ENCODE measurements around the gene TAF8.

Gene TAF8

DNA sequence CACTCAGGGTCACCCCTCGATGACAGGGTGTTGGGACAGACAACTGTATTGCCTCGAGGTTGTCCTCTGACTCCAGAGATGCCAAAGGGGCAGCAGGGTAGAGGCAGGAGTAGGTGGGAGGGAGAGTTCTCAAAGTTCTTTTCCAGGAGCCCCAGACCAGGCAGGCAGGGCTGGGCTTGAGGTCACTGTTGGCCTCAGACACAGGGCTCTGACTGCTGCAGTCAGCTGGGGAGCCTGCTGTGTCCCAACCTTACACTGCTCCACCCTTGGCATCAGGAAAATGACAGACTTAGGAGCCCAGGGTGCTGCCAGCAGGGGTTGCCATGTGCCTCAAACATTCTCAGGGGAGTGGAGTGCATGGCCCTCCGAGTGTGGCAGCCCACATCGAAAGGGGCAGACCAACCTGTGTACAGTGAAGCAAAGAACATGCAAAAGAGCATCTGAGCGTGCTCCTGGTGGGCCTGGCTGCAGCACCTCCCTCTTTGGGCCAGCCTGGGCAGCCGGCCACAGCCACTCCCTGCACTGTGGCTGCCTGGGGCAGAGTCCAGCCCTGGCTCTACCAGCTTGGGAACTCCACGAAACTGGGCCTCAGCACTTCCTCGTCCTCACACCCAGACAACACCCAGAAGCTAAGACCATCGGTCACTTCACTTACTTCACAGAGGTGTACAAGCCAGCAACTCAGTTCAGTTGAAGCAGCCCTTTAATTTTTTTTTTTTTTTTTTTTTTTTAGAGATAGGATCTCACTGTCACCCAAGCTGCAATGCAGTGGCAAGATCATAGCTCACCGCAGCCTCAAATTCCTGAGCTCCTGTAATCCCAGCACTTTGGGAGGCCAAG lies 68.1 kb downstream of the TAF8 start:
- no peak for DNase-seq (ENCODE audit: low read depth, low spot score)
- peak overlapping the region; percentile 89 for H3K27ac ChIP-seq

GRCh38 chr6:42120895-42121865 lies 70.9 kb downstream of the TAF8 start:
- H3K27ac ChIP-seq, result peak overlapping the region; percentile 89
- DNase-seq (ENCODE audit: low read depth, low spot score), result no peak

DNA sequence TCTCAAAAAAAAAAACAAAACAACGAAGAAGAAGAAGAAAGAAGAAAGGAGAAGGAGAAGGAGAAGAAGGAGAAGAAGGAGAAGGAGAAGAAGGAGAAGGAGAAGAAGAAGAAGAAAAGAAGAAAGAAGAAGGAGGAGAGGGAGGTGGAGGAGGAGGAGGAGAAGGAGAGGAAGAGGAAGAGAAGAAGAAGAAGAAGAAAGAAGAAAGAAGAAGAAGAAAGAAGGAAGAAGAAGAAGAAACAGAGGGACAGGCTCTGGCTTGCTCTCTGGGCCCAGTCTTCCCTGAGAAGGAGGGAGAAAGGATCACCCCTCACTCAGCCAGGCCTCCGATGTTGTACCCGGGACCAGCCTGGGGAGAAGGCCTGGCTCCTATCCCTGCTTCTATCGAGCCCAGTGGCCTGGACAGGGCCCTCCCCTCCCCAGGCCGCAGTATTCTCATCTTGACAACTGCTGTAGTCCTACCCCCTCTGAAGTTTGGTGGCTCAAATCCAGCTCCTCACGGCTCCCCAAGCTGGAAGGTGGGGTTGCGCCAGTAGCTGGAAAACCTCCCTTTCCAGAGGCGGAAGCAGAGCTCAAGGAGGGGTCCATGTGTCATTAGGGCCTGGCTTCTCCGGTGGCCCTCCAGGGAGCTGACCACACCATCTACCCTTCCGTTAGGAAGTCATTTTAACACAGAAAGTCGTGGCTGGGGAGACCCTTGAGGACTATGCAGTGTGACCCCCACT lies 73.2 kb downstream of the TAF8 start:
- no peak for DNase-seq (ENCODE audit: low read depth, low spot score)
- H3K27ac ChIP-seq, result peak overlapping the region; percentile 89

DNA sequence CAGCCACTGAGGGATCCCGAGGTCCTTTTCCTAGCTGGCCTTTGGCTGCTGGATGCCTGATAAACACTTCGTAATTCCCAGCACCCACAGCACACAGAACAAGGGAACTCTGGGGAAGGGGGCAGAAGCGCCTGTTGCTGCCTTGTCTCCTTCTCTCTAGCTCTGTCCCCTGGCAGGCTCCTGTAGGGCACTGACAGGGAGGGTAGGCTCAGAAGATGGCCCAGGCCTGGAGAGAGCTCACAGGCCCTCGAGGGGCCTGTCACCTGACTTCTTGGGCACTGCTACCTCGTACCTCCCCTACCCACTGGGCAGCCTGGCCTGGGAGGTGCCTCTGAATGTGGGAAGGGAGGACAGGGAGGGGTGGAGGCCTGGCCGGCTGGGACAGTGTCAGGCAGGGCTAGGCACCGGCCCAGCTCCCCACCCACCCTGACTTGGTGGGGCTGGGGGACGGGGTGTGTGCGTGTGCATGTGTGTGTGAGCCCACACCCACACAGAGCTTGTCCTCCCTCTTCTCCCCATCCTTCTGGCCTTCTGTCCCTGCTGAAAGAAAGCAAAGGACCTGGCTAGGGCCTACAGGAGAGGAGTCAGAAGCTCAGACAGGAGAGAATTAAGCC lies 74.0 kb downstream of the TAF8 start:
- DNase-seq (ENCODE audit: low read depth, low spot score), result no peak
- peak overlapping the region; percentile 89 for H3K27ac ChIP-seq

DNA sequence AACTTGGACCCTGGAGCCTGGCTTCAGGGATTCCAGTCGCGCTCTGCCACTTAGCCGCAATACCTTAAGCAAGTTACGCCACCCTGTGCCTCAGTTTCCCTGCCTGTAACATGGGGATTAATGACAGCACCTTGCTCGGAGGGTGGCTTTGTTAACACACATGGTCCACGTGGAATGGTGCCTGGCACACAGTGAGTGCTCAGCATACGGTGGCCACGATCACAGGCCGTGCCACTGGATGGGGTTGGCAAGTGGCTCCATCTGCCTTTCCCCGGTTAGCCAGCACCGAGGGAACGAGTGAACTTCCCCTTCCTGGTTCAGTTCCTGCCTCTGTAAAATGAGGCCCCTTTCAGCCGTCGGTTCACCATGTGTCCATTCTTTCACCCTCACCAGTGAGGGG lies 74.9 kb downstream of the TAF8 start:
- H3K27ac ChIP-seq, result peak overlapping the region; percentile 89
- DNase-seq (ENCODE audit: low read depth, low spot score), result no peak

GRCh38 chr6:42125663-42126062 lies 75.3 kb downstream of the TAF8 start:
- DNase-seq (ENCODE audit: low read depth, low spot score), result no peak
- H3K27ac ChIP-seq, result peak overlapping the region; percentile 89

DNA sequence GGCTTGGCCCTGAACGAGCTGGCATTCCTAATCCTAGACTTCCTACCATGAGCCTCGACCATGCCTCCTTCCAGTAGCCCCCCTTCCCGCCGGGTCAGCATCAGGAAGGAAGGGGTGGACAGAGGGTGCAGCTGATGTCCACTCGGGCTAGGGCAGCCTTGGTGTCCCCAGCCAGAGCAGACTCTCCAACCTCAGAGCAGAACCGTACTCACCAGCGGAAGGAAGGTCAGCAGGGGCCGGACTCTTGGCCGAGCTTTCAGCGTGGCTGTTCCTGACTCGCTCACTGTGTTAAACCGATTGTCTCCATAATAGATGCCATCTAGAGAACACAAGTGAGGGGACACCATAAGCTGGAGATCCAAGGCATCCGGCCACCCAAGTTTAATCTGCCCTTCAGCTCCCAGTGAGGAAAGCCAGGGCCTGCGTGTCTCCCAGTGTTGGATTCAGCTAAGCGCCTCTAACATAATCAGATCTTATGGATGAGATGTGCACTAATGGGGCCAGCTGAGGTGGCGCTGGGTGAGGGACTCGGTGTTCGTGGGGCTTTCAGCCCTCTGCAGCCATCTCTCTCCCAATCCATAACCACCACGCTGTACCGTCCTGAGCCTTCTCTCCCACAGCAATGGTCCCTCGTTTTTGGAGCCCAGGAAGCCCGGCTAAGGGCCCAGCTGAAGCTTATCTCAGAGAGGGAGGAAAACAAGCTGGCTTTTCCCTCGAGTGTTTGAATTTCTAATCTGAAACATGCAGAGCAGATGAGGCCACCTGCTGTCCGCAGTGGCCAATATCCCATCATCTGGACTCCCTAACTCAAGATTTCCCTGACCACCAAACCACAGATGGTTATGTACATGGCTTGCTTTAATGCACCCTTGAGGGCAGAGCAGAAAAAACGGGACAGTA lies 78.4 kb downstream of the TAF8 start:
- no peak overlapping the region for H3K27ac ChIP-seq

DNA sequence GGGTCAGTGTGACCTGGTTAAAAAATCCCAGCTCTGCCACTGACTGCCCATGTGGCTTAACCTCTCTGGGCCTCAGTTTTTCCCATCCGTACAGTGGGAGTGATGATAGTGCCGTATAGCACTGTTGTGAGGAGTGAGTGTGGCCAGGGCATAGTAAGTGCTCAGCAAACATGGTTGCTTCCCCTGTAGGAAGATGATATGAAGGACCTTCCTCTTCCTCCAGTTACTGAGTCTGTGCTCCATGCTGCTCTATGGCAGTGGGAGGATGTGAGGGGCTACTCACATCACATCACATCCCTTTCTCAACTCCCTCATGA lies 79.0 kb downstream of the TAF8 start:
- H3K27ac ChIP-seq, result no peak overlapping the region
- no peak for DNase-seq (ENCODE audit: low read depth, low spot score)

More for the DNA sequence above, 78.4 kb downstream of the TAF8 start:
- DNase-seq (ENCODE audit: low read depth, low spot score), result no peak

- peak overlapping the region; percentile 23 for H3K27ac ChIP-seq
- DNase-seq (ENCODE audit: low read depth, low spot score), result no peak
Measured at GRCh38 chr6:42131531-42131930, 81.2 kb downstream of the TAF8 start.

DNA sequence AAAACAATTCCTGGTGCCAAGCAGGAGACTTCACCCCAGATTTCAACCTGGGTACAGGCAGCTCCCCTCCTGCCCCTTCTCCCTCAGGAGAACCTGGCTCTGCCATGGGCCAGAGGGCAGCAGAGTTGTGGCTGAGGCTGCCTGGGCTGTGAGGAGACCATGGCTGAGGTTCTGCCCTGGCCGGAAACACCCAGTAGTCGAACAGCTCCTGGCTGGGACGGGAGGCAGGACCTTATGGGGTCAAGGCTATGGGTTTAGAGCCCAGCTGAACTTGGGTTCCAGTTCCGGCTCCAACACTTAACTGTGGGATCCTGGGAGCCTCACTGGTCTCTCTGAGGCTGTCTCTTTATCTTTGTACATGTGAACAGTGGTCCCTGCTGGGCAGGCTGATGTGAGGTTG lies 83.6 kb downstream of the TAF8 start:
- H3K27ac ChIP-seq, result no peak overlapping the region
- no peak for DNase-seq (ENCODE audit: low read depth, low spot score)

- no peak for DNase-seq (ENCODE audit: low read depth, low spot score)
- no peak overlapping the region for H3K27ac ChIP-seq
Measured at GRCh38 chr6:42135161-42135560, 84.8 kb downstream of the TAF8 start.

GRCh38 chr6:42135722-42136121 lies 85.4 kb downstream of the TAF8 start:
- DNase-seq (ENCODE audit: low read depth, low spot score), result no peak
- H3K27ac ChIP-seq, result peak overlapping the region; percentile 94

- DNase-seq (ENCODE audit: low read depth, low spot score), result no peak
- peak overlapping the region; percentile 94 for H3K27ac ChIP-seq
Measured at GRCh38 chr6:42136508-42137193, 86.3 kb downstream of the TAF8 start.
